Measurements from ENCODE around the gene CGREF1.

Gene CGREF1

GRCh38 chr2:27148801-27149439 is 30.0 kb upstream of the CGREF1 start, which contains the start of gene TCF23:
Gene TCF23 (plus strand): TSS chr2:27149004. CDS start chr2:27149134, 130 bp downstream.
- H3K27ac Mint-ChIP-seq, result no peak within 1 kb of the TSS
- H3K27me3 Mint-ChIP-seq (ENCODE audit: low read depth), result peaks cover 15% of the 10 kb centered on the region
- H3K36me3 Mint-ChIP-seq (ENCODE audit: low read depth), result no peaks in the 10 kb centered on the region
- H3K4me1 Mint-ChIP-seq (ENCODE audit: low read depth), result no peaks in the 10 kb centered on the region
- H3K4me3 Mint-ChIP-seq, result no peak within 1 kb of the TSS
- no peak for DNase-seq (ENCODE audit: low spot score)
- no peaks in the 10 kb centered on the region for H3K9me3 Mint-ChIP-seq

GRCh38 chr2:27147935-27148334 is 29.0 kb upstream of the CGREF1 start:
- DNase-seq (ENCODE audit: low spot score), result no peak

GRCh38 chr2:27145682-27146081 is 26.8 kb upstream of the CGREF1 start:
- H3K36me3 Mint-ChIP-seq (ENCODE audit: low read depth), result no peaks in the 10 kb centered on the region
- no peak overlapping the region for H3K4me3 Mint-ChIP-seq
- no peak for DNase-seq (ENCODE audit: low spot score)
- peaks cover 30% of the 10 kb centered on the region for H3K27me3 Mint-ChIP-seq (ENCODE audit: low read depth)
- H3K9me3 Mint-ChIP-seq, result no peaks in the 10 kb centered on the region
- H3K27ac Mint-ChIP-seq, result no peak overlapping the region
- H3K4me1 Mint-ChIP-seq (ENCODE audit: low read depth), result no peaks in the 10 kb centered on the region

More at GRCh38 chr2:27147935-27148334, 29.0 kb upstream of the CGREF1 start:
- Mint-ChIP-seq H3K27ac (no peak overlapping the region), H3K9me3 (no peaks in the 10 kb centered on the region), H3K27me3 (ENCODE audit: low read depth) (peaks cover 24% of the 10 kb centered on the region), H3K4me3 (no peak overlapping the region), H3K4me1 (ENCODE audit: low read depth) (no peaks in the 10 kb centered on the region), H3K36me3 (ENCODE audit: low read depth) (no peaks in the 10 kb centered on the region)

- no peak overlapping the region for H3K27ac Mint-ChIP-seq
- no peak for DNase-seq (ENCODE audit: low spot score)
- no peaks in the 10 kb centered on the region for H3K9me3 Mint-ChIP-seq
- H3K4me1 Mint-ChIP-seq (ENCODE audit: low read depth), result no peaks in the 10 kb centered on the region
- H3K36me3 Mint-ChIP-seq (ENCODE audit: low read depth), result no peaks in the 10 kb centered on the region
- no peak overlapping the region for H3K4me3 Mint-ChIP-seq
- peaks cover 33% of the 10 kb centered on the region for H3K27me3 Mint-ChIP-seq (ENCODE audit: low read depth)
Observed at GRCh38 chr2:27143285-27143684, 24.4 kb upstream of the CGREF1 start.

- H3K36me3 Mint-ChIP-seq (ENCODE audit: low read depth), result peaks cover 2% of the 10 kb centered on the region
- H3K27me3 Mint-ChIP-seq (ENCODE audit: low read depth), result peaks cover 21% of the 10 kb centered on the region
- H3K4me1 Mint-ChIP-seq (ENCODE audit: low read depth), result peaks cover 2% of the 10 kb centered on the region
- no peak within 1 kb of the TSS for H3K27ac Mint-ChIP-seq
- no peaks in the 10 kb centered on the region for H3K9me3 Mint-ChIP-seq
- no peak within 1 kb of the TSS for H3K4me3 Mint-ChIP-seq
- no peak for DNase-seq (ENCODE audit: low spot score)
Observed at GRCh38 chr2:27139310-27139709, 20.4 kb upstream of the CGREF1 start, which contains the start of gene PRR30. Gene PRR30 (minus strand): TSS chr2:27139410. CDS start chr2:27138329, 1,081 bp downstream.

GRCh38 chr2:27138111-27138510 is 19.2 kb upstream of the CGREF1 start:
- no peak overlapping the region for H3K4me3 Mint-ChIP-seq

GRCh38 chr2:27137322-27137935 is 18.5 kb upstream of the CGREF1 start:
- H3K27ac Mint-ChIP-seq, result peak overlapping the region; percentile 44
- peaks cover 6% of the 10 kb centered on the region for H3K27me3 Mint-ChIP-seq (ENCODE audit: low read depth)
- peaks cover 16% of the 10 kb centered on the region for H3K4me1 Mint-ChIP-seq (ENCODE audit: low read depth)
- peaks cover 15% of the 10 kb centered on the region for H3K36me3 Mint-ChIP-seq (ENCODE audit: low read depth)
- no peak overlapping the region for H3K4me3 Mint-ChIP-seq
- DNase-seq (ENCODE audit: low spot score), result no peak
- H3K9me3 Mint-ChIP-seq, result no peaks in the 10 kb centered on the region

More at GRCh38 chr2:27138111-27138510, 19.2 kb upstream of the CGREF1 start:
- no peaks in the 10 kb centered on the region for H3K9me3 Mint-ChIP-seq
- H3K27ac Mint-ChIP-seq, result no peak overlapping the region
- H3K4me1 Mint-ChIP-seq (ENCODE audit: low read depth), result peaks cover 9% of the 10 kb centered on the region
- H3K36me3 Mint-ChIP-seq (ENCODE audit: low read depth), result peaks cover 9% of the 10 kb centered on the region
- peaks cover 12% of the 10 kb centered on the region for H3K27me3 Mint-ChIP-seq (ENCODE audit: low read depth)
- DNase-seq (ENCODE audit: low spot score), result no peak

GRCh38 chr2:27136751-27137150 is 17.8 kb upstream of the CGREF1 start:
- Mint-ChIP-seq H3K36me3 (ENCODE audit: low read depth) (peaks cover 19% of the 10 kb centered on the region), H3K27me3 (ENCODE audit: low read depth) (peaks cover 4% of the 10 kb centered on the region), H3K9me3 (no peaks in the 10 kb centered on the region), H3K4me1 (ENCODE audit: low read depth) (peaks cover 16% of the 10 kb centered on the region), H3K4me3 (no peak overlapping the region), H3K27ac (no peak overlapping the region)
- no peak for DNase-seq (ENCODE audit: low spot score)

GRCh38 chr2:27135478-27135955 is 16.6 kb upstream of the CGREF1 start:
- Mint-ChIP-seq H3K4me1 (ENCODE audit: low read depth) (peaks cover 16% of the 10 kb centered on the region), H3K9me3 (no peaks in the 10 kb centered on the region), H3K4me3 (peak overlapping the region; percentile 69), H3K27ac (peak overlapping the region; percentile 36), H3K36me3 (ENCODE audit: low read depth) (peaks cover 28% of the 10 kb centered on the region), H3K27me3 (ENCODE audit: low read depth) (peaks cover 4% of the 10 kb centered on the region)
- no peak for DNase-seq (ENCODE audit: low spot score)

- H3K4me1 Mint-ChIP-seq (ENCODE audit: low read depth), result peaks cover 16% of the 10 kb centered on the region
- H3K9me3 Mint-ChIP-seq, result no peaks in the 10 kb centered on the region
- peak overlapping the region; percentile 95 for H3K4me3 Mint-ChIP-seq
- H3K27ac Mint-ChIP-seq, result peak overlapping the region; percentile 98
- peaks cover 2% of the 10 kb centered on the region for H3K27me3 Mint-ChIP-seq (ENCODE audit: low read depth)
- no peak for DNase-seq (ENCODE audit: low spot score)
- H3K36me3 Mint-ChIP-seq (ENCODE audit: low read depth), result peaks cover 32% of the 10 kb centered on the region
Observed at GRCh38 chr2:27134781-27135477, 16.0 kb upstream of the CGREF1 start.

GRCh38 chr2:27133905-27134780 is 15.2 kb upstream of the CGREF1 start, which contains the start of gene PREB:
Gene PREB (minus strand): TSS chr2:27134636. CDS start chr2:27134421, 215 bp downstream.
- peaks cover 32% of the 10 kb centered on the region for H3K36me3 Mint-ChIP-seq (ENCODE audit: low read depth)
- peaks cover 16% of the 10 kb centered on the region for H3K4me1 Mint-ChIP-seq (ENCODE audit: low read depth)
- no peaks in the 10 kb centered on the region for H3K27me3 Mint-ChIP-seq (ENCODE audit: low read depth)
- no peaks in the 10 kb centered on the region for H3K9me3 Mint-ChIP-seq
- DNase-seq (ENCODE audit: low spot score), result peak; percentile 99
- peak within 1 kb of the TSS; percentile 95 for H3K4me3 Mint-ChIP-seq
- H3K27ac Mint-ChIP-seq, result peak within 1 kb of the TSS; percentile 98

- H3K4me1 Mint-ChIP-seq (ENCODE audit: low read depth), result peaks cover 16% of the 10 kb centered on the region
Observed at GRCh38 chr2:27133195-27133875, 14.4 kb upstream of the CGREF1 start.

GRCh38 chr2:27131429-27131828 is 12.5 kb upstream of the CGREF1 start:
- no peak overlapping the region for H3K27ac Mint-ChIP-seq
- no peak for DNase-seq (ENCODE audit: low spot score)
- H3K9me3 Mint-ChIP-seq, result no peaks in the 10 kb centered on the region
- H3K4me1 Mint-ChIP-seq (ENCODE audit: low read depth), result peaks cover 16% of the 10 kb centered on the region
- H3K36me3 Mint-ChIP-seq (ENCODE audit: low read depth), result peaks cover 35% of the 10 kb centered on the region
- no peaks in the 10 kb centered on the region for H3K27me3 Mint-ChIP-seq (ENCODE audit: low read depth)
- H3K4me3 Mint-ChIP-seq, result no peak overlapping the region

More at GRCh38 chr2:27133195-27133875, 14.4 kb upstream of the CGREF1 start:
- Mint-ChIP-seq H3K27me3 (ENCODE audit: low read depth) (no peaks in the 10 kb centered on the region), H3K4me3 (peak overlapping the region; percentile 95), H3K36me3 (ENCODE audit: low read depth) (peaks cover 35% of the 10 kb centered on the region), H3K9me3 (no peaks in the 10 kb centered on the region), H3K27ac (peak overlapping the region; percentile 82)
- peak; percentile 25 for DNase-seq (ENCODE audit: low spot score)

Measured in T-helper 2 cell treated with Interferon-gamma antibody and Interleukin-4, amounts not matched to agents 5 μg/mL and 100 μg/mL, for 36 hours (primary cell).